Tibial nerve (tissue), 4 donors: ENCODE results near the gene CFAP251.

Experiments
- EP300 ChIP-seq, 2 donors: sonication (generic); formaldehyde crosslinking; IDR thresholded peaks; one replicate each; pipeline ENCODE4 v1.6.1; 2017; ENCODE audit warnings: antibody characterized with exemption in 2 of 2, mild to moderate bottlenecking in 1 of 2
- POLR2A ChIP-seq, 2 donors: fragments of 450-650 bp; IDR thresholded peaks; one replicate each; pipeline ENCODE4 v1.6.1; 2017; ENCODE audit warnings: antibody characterized with exemption in 2 of 2, mild to moderate bottlenecking in 2 of 2, moderate library complexity in 2 of 2
- TF ChIP-seq, protein P1 (sequence below), 5 experiments: fragments of 200-600 bp in 3 of 5; fragments of 450-650 bp in 2 of 5; sonication (generic) in 3 of 5; IDR thresholded peaks; one replicate each; pipeline ENCODE4 v1.5.1; 2016 to 2019; ENCODE audit warnings: antibody characterized with exemption in 5 of 5, mild to moderate bottlenecking in 3 of 5, moderate library complexity in 2 of 5

DNA sequence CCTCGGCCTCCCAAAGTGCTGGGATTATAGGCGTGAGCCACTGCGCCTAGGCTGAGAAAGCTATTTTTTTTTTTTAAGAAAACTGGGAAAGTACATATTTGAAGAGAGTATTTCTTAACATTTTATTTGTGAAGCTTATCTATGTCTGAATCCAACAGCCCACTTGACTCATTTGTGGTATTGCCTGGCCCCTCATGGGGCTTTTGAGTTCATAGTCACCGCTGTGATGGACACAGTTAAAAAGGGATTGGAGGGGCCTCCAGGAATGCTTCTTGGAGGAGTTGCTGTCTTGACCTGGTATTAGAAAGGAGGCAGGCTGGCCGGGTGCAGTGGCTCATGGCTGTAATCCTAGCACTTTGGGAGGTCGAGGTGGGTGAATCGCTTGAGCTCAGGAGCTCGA is 129.8 kb downstream of the CFAP251 start:
- TF ChIP-seq, protein P1, sequence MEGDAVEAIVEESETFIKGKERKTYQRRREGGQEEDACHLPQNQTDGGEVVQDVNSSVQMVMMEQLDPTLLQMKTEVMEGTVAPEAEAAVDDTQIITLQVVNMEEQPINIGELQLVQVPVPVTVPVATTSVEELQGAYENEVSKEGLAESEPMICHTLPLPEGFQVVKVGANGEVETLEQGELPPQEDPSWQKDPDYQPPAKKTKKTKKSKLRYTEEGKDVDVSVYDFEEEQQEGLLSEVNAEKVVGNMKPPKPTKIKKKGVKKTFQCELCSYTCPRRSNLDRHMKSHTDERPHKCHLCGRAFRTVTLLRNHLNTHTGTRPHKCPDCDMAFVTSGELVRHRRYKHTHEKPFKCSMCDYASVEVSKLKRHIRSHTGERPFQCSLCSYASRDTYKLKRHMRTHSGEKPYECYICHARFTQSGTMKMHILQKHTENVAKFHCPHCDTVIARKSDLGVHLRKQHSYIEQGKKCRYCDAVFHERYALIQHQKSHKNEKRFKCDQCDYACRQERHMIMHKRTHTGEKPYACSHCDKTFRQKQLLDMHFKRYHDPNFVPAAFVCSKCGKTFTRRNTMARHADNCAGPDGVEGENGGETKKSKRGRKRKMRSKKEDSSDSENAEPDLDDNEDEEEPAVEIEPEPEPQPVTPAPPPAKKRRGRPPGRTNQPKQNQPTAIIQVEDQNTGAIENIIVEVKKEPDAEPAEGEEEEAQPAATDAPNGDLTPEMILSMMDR (IDR thresholded peaks at IDR 0.05): no peak
- TF ChIP-seq POLR2A (IDR thresholded peaks at IDR 0.05) (no peak), EP300 (IDR thresholded peaks at IDR 0.05) (no peak)
